Measurements from ENCODE around the gene CDK14.

CDK14 gene

DNA sequence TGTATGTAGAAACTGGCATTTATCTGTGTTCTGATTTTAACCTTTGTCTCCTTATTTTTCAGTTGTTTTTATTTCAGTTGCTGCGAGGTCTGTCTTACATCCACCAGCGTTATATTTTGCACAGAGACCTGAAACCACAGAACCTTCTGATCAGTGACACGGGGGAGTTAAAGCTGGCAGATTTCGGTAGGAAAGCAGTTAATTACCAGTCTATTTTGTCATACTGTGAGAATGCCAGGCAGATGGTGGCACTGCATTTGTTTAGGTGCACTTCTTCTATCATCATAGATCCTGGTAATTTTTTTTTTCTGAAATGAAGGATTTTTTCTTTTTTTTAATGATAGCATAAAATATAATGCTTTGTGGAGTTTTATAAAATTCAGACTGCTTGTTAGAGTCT lies 321.4 kb downstream of the CDK14 start:
- TF ChIP-seq POLR2AphosphoS5 (IDR thresholded peaks at IDR 0.05; ENCODE audit: low read depth, low read length) = no peak
- TF ChIP-seq, protein P1, sequence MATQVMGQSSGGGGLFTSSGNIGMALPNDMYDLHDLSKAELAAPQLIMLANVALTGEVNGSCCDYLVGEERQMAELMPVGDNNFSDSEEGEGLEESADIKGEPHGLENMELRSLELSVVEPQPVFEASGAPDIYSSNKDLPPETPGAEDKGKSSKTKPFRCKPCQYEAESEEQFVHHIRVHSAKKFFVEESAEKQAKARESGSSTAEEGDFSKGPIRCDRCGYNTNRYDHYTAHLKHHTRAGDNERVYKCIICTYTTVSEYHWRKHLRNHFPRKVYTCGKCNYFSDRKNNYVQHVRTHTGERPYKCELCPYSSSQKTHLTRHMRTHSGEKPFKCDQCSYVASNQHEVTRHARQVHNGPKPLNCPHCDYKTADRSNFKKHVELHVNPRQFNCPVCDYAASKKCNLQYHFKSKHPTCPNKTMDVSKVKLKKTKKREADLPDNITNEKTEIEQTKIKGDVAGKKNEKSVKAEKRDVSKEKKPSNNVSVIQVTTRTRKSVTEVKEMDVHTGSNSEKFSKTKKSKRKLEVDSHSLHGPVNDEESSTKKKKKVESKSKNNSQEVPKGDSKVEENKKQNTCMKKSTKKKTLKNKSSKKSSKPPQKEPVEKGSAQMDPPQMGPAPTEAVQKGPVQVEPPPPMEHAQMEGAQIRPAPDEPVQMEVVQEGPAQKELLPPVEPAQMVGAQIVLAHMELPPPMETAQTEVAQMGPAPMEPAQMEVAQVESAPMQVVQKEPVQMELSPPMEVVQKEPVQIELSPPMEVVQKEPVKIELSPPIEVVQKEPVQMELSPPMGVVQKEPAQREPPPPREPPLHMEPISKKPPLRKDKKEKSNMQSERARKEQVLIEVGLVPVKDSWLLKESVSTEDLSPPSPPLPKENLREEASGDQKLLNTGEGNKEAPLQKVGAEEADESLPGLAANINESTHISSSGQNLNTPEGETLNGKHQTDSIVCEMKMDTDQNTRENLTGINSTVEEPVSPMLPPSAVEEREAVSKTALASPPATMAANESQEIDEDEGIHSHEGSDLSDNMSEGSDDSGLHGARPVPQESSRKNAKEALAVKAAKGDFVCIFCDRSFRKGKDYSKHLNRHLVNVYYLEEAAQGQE (IDR thresholded peaks at IDR 0.05; ENCODE audit: insufficient read depth in 1 of 2, low read depth in 2 of 2, low read length in 2 of 2) = no peak
- no peak for TF ChIP-seq FOXP2 (optimal IDR thresholded peaks at IDR 0.05; ENCODE audit: borderline replicate concordance, extremely low read depth, extremely low read length, insufficient read depth)
- TF ChIP-seq TAF1 (IDR thresholded peaks at IDR 0.05; ENCODE audit: borderline replicate concordance, insufficient read depth, low read length) = no peak
- TF ChIP-seq SIN3A (IDR thresholded peaks at IDR 0.05; ENCODE audit: borderline replicate concordance, insufficient read depth, low read length) = no peak

DNA sequence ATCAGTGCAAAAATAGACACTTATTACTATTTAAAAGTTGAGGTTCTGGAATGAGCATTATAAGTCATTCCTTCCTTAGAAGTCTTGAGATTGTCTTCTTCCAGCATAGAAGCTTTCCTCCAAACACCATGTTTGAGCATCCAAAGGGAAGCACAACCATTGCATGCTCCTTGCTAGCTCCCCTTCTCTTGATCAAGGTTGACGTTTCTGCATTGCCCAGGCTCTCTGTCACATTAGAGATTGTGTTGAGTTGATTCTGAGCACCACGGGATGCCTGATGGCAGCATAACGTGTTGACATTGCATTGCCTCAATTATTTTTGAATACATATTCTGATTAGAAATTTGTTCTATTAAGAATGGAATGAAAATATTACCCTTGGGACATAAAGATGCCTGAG lies 322.2 kb downstream of the CDK14 start:
- TF ChIP-seq TAF1 (IDR thresholded peaks at IDR 0.05; ENCODE audit: borderline replicate concordance, insufficient read depth, low read length) (no peak), POLR2AphosphoS5 (IDR thresholded peaks at IDR 0.05; ENCODE audit: low read depth, low read length) (no peak), FOXP2 (optimal IDR thresholded peaks at IDR 0.05; ENCODE audit: borderline replicate concordance, extremely low read depth, extremely low read length, insufficient read depth) (no peak), SIN3A (IDR thresholded peaks at IDR 0.05; ENCODE audit: borderline replicate concordance, insufficient read depth, low read length) (no peak)
- TF ChIP-seq, protein P1 (IDR thresholded peaks at IDR 0.05; ENCODE audit: insufficient read depth in 1 of 2, low read depth in 2 of 2, low read length in 2 of 2) = no peak

DNA sequence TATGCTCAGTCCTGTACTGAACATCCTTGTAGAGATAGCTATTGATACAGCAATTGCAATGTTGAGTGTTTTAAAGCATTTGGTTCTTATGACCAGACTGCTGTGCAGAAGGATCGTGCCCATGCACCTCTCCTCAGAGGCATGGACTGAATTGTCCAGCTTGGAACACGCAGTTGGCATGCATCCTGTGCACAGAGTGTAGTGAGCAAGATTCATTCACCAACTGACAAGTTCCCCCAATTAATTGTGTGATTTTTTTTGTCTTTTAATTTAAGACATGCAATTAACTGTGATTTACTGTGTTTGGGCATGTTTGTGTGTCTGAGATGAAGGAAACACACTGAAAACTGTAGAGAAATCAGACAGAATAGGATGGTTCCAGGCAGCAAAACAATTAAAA lies 323.7 kb downstream of the CDK14 start:
- no peak for TF ChIP-seq SIN3A (IDR thresholded peaks at IDR 0.05; ENCODE audit: borderline replicate concordance, insufficient read depth, low read length)
- no peak for TF ChIP-seq FOXP2 (optimal IDR thresholded peaks at IDR 0.05; ENCODE audit: borderline replicate concordance, extremely low read depth, extremely low read length, insufficient read depth)
- no peak for TF ChIP-seq POLR2AphosphoS5 (IDR thresholded peaks at IDR 0.05; ENCODE audit: low read depth, low read length)
- TF ChIP-seq TAF1 (IDR thresholded peaks at IDR 0.05; ENCODE audit: borderline replicate concordance, insufficient read depth, low read length) = no peak
- TF ChIP-seq, protein P1 (IDR thresholded peaks at IDR 0.05; ENCODE audit: insufficient read depth in 1 of 2, low read depth in 2 of 2, low read length in 2 of 2) = no peak

DNA sequence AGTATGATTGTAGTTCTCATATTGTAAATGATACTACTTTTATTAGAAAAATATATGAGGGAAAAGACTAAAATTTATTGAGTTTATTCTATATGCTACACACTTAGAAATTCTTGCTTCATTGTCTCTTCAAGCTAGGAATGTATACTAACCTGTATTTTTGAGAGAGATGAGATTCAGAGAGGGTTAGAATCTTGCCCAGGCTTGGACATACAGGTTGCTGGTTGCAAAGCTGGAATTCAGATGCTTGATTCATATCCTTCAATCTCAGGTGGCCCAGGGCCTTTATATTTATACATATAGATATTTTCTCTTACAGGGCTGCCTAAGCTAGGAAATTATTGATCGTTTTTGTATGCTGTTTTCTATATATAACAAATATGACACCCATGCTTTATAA lies 324.2 kb downstream of the CDK14 start:
- TF ChIP-seq TAF1 (IDR thresholded peaks at IDR 0.05; ENCODE audit: borderline replicate concordance, insufficient read depth, low read length) = no peak
- TF ChIP-seq, protein P1 (IDR thresholded peaks at IDR 0.05; ENCODE audit: insufficient read depth in 1 of 2, low read depth in 2 of 2, low read length in 2 of 2) = no peak
- no peak for TF ChIP-seq SIN3A (IDR thresholded peaks at IDR 0.05; ENCODE audit: borderline replicate concordance, insufficient read depth, low read length)
- TF ChIP-seq POLR2AphosphoS5 (IDR thresholded peaks at IDR 0.05; ENCODE audit: low read depth, low read length) = no peak
- no peak for TF ChIP-seq FOXP2 (optimal IDR thresholded peaks at IDR 0.05; ENCODE audit: borderline replicate concordance, extremely low read depth, extremely low read length, insufficient read depth)

DNA sequence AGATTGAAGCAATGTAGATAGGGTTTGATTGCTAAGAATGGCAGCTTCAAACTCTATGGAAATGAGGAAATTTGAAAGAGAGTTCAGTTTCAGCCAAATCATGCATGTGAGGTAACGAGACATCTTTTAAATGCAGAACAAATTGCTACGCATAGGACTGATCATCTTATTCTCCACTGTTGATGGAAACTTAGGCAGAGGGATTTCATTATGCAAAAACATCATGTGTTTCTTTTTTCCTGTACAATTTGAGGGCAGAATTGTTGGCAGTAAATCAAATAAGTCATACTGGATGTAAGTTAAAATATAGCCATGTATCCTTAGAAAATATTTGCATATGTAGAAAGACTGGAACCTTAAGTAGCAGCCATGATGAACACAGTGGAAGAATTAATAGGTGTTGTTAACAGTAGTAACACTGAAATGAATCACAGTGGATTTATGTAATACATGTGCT lies 327.4 kb downstream of the CDK14 start:
- no peak for TF ChIP-seq FOXP2 (optimal IDR thresholded peaks at IDR 0.05; ENCODE audit: borderline replicate concordance, extremely low read depth, extremely low read length, insufficient read depth)
- TF ChIP-seq, protein P1 (IDR thresholded peaks at IDR 0.05; ENCODE audit: insufficient read depth in 1 of 2, low read depth in 2 of 2, low read length in 2 of 2) = no peak

Data from PFSK-1 (cell line).